A549 (cell line): ENCODE results near the gene CASQ1. TPM values are rescaled to one million over a fixed set of nuclear protein-coding genes. Genes with fewer than 3 reads are reported as not detected.

Experiments used
- ATAC-seq, 2 experiments: fragments of 200-7000 bp in 1 of 2; fragments of >200 bp in 1 of 2; cut with Nextera tagmentation in 1 of 2; cut with Tn5 transposase in 1 of 2; 3 replicates each; pipeline versions ENCODE4 v1.8.0 to v1.9.1; 2018 to 2020; ENCODE audit warnings: mild to moderate bottlenecking in 1 of 2, moderate library complexity in 1 of 2
- CTCF ChIA-PET: fragments of 300-600 bp; sonication (Branson Sonifier 250); formaldehyde crosslinking; extraction: SDS; loops from one replicate; lab custom pipeline; 2021; ENCODE audit warnings: antibody characterized with exemption, inconsistent platforms; lab: Yijun Ruan, JAX
- POLR2A ChIA-PET: fragments of 350-600 bp; formaldehyde crosslinking; extraction: SDS; loops from one replicate; lab custom pipeline; 2021; ENCODE audit warnings: antibody characterized with exemption, inconsistent platforms; lab: Yijun Ruan, JAX
- DNase-seq, 2 experiments: peaks; one replicate each; pipeline versions ENCODE4 v3.0.0 to v3.0.0-alpha.2; 2011 to 2016; ENCODE audit warnings: low read depth in 1 of 2, low spot score in 1 of 2
- FAIRE-seq: peaks from 2 replicates; lab custom pipeline; 2011; peaks lifted over from hg19 to GRCh38; lab: Jason Lieb, UNC
- H3K27ac ChIP-seq, 2 experiments: fragments of >200 bp; sonication (Bioruptor Twin); formaldehyde crosslinking; 3 replicates each; pipeline ENCODE4 v1.5.1; 2016 to 2017
- H3K4me1 ChIP-seq: fragments of >200 bp; sonication (Bioruptor Twin); formaldehyde crosslinking; 3 replicates; pipeline ENCODE4 v1.6.1; 2016
- H3K4me2 ChIP-seq: fragments of >200 bp; sonication (Bioruptor Twin); formaldehyde crosslinking; 3 replicates; pipeline ENCODE4 v1.6.1; 2016
- H3K4me3 ChIP-seq: fragments of >200 bp; sonication (Bioruptor Twin); formaldehyde crosslinking; 3 replicates; pipeline ENCODE4 v1.5.1; 2016
- H3K9me3 ChIP-seq: fragments of >200 bp; sonication (Bioruptor Twin); formaldehyde crosslinking; 3 replicates; pipeline ENCODE4 v1.6.1; 2016
- BCL3 ChIP-seq: fragments of >200 bp; sonication (Bioruptor Twin); formaldehyde crosslinking; IDR thresholded peaks from 3 replicates; pipeline ENCODE4 v1.6.1; 2016
- BHLHE40 ChIP-seq: IDR thresholded peaks from 2 replicates; pipeline ENCODE4 v1.6.1; 2012; ENCODE audit warnings: low read depth, low read length, inconsistent platforms
- CTCF ChIP-seq: fragments of >200 bp; sonication (Bioruptor Twin); formaldehyde crosslinking; IDR thresholded peaks from 3 replicates; pipeline ENCODE4 v1.5.1; 2016
- EHF ChIP-seq: fragments of 250-450 bp; sonication (Bioruptor Pico); IDR thresholded peaks from 2 replicates; pipeline ENCODE4 v1.5.0; 2020; ENCODE audit warnings: mild to moderate bottlenecking
- ELK1 ChIP-seq: fragments of 150-350 bp; IDR thresholded peaks from 2 replicates; pipeline ENCODE4 v1.6.1; 2014; ENCODE audit warnings: low read depth, mild to moderate bottlenecking, low read length
- EP300 ChIP-seq, 2 experiments: fragments of >200 bp; sonication (Bioruptor Twin); formaldehyde crosslinking; IDR thresholded peaks; 2 replicates in 1 of 2; 3 replicates in 1 of 2; pipeline ENCODE4 v1.6.1; 2016 to 2017
- HES2 ChIP-seq: fragments of >200 bp; sonication (Bioruptor Twin); formaldehyde crosslinking; IDR thresholded peaks from 2 replicates; pipeline ENCODE4 v1.6.1; 2016
- HOXB13 ChIP-seq: fragments of 250-450 bp; sonication (Bioruptor Pico); IDR thresholded peaks from 2 replicates; pipeline ENCODE4 v1.5.0; 2020; ENCODE audit warnings: low read depth, mild to moderate bottlenecking, moderate library complexity
- JUN ChIP-seq, 2 experiments: fragments of >200 bp; sonication (Bioruptor Twin); formaldehyde crosslinking; IDR thresholded peaks; 2 replicates in 1 of 2; 3 replicates in 1 of 2; pipeline ENCODE4 v1.6.1; 2016 to 2017
- MAFK ChIP-seq: fragments of 450-650 bp; IDR thresholded peaks from 2 replicates; pipeline ENCODE4 v1.6.1; 2014; ENCODE audit not compliant: partially characterized antibody
- MYC ChIP-seq: IDR thresholded peaks from 2 replicates; pipeline ENCODE4 v1.6.1; 2012; ENCODE audit warnings: mild to moderate bottlenecking, inconsistent platforms, low read length, improper control_type of control experiment, borderline replicate concordance
- PBX3 ChIP-seq: IDR thresholded peaks from 2 replicates; pipeline ENCODE4 v1.6.1; 2012
- PHF8 ChIP-seq: fragments of 200-600 bp; sonication (generic); IDR thresholded peaks from 2 replicates; pipeline ENCODE4 v1.6.1; 2016; ENCODE audit warnings: low read depth, mild to moderate bottlenecking, antibody characterized with exemption, moderate library complexity, borderline replicate concordance
- POLR2A ChIP-seq: IDR thresholded peaks from 2 replicates; pipeline ENCODE4 v1.6.1; 2012; ENCODE audit warnings: mild to moderate bottlenecking, low read length
- RAD21 ChIP-seq, 2 experiments: fragments of >200 bp in 1 of 2; sonication (Bioruptor Twin) in 1 of 2; formaldehyde crosslinking in 1 of 2; IDR thresholded peaks in 1 of 2; conservative IDR thresholded peaks in 1 of 2; 2 replicates in 1 of 2; 3 replicates in 1 of 2; pipeline ENCODE4 v1.6.1; 2012 to 2018; ENCODE audit warnings: inconsistent platforms in 1 of 2
- TP53 ChIP-seq: fragments of 250-450 bp; sonication (Bioruptor Pico); IDR thresholded peaks from 2 replicates; pipeline ENCODE4 v1.5.0; 2021; ENCODE audit warnings: mild to moderate bottlenecking, moderate library complexity
- ZC3H11A ChIP-seq: fragments of 450-650 bp; IDR thresholded peaks from 2 replicates; pipeline ENCODE4 v1.6.1; 2014; ENCODE audit warnings: antibody characterized with exemption, mild to moderate bottlenecking
- ZNF302 ChIP-seq: fragments of 250-450 bp; sonication (Bioruptor Pico); IDR thresholded peaks from 2 replicates; pipeline ENCODE4 v1.9.0; 2021; ENCODE audit warnings: inconsistent platforms, mild to moderate bottlenecking, moderate library complexity
- WGBS: methylation state at CpG from one replicate; pipeline ENCODE4 v1.1.6; 2017; ENCODE audit errors: missing lambda C conversion rate; 5-methylcytosine and 5-hydroxymethylcytosine counted together
- polyA plus RNA-seq, 4 experiments: library from polyadenylated mRNA; depleted of rRNA in 3 of 4; stranded (reverse); fragments of >200 nt; fragmentation: RNase III in 1 of 4; extraction: RNeasy Plus Mini Kit Qiagen cat#74134 plus additional on column Dnase treatment in 1 of 4; gene quantifications; 2 replicates in 3 of 4; 3 replicates in 1 of 4; pipeline ENCODE4 v1.2.3, GENCODE V29; 2011 to 2017

Gene CASQ1
- polyA plus RNA-seq, 2 of the 4 experiments (the other 2 are of a cell fraction) = 0.04 to 0.08 TPM

- Histone ChIP-seq H3K9me3 (no peaks in the 10 kb centered on the region), H3K4me3 (no peak overlapping the region), H3K4me1 (peaks cover 7% of the 10 kb centered on the region; the same call in 1 of the 3 replicates), H3K4me2 (no peak overlapping the region), H3K27ac (no peak overlapping the region)
- DNase-seq = peak in 1 of 2 experiments; percentile 35
- TF ChIP-seq EHF (CRISPR knock-in tag) (no peak), RAD21 (conservative IDR thresholded peaks at IDR 0.05 in 1 of 2, IDR thresholded peaks at IDR 0.05 in 1 of 2) (peak in 1 of 2 experiments; percentile 52; a peak in 3 of 5 replicates), ZC3H11A (no peak), HOXB13 (CRISPR knock-in tag) (no peak), POLR2A (no peak), MYC (no peak), MAFK (no peak), HES2 (no peak), BCL3 (no peak), PBX3 (no peak), JUN (IDR thresholded peaks at IDR 0.05) (no peak), BHLHE40 (no peak), CTCF (0 out of 3 replicates have a peak, but pooled peaks have one; percentile 14), TP53 (CRISPR knock-in tag) (no peak)
- ChIA-PET CTCF (interaction anchor here (0.9 to 7.4 kb wide), 3 partner anchors 9 to 78 kb away, joined by 3 to 40 read pairs (median 3); no protein-coding TSS in a partner anchor), POLR2A (no interaction called here)
- ATAC-seq = peak; percentile 52 to 73; a peak in 5 of 6 replicates
- no peak for FAIRE-seq
- 91% methylated on average over 1 of the region's 1 CpG for WGBS
Observed at GRCh38 chr1:160163615-160164014, 26.8 kb upstream of the CASQ1 start.

- WGBS = 71% methylated on average over 10 of the region's 10 CpGs
- no peaks in the 10 kb centered on the region for H3K9me3 ChIP-seq
- ATAC-seq (no peak), DNase-seq (no peak), FAIRE-seq (no peak)
- H3K27ac ChIP-seq = no peak overlapping the region
- no peak overlapping the region for H3K4me2 ChIP-seq
- no peak for TF ChIP-seq HOXB13 (CRISPR knock-in tag)
- no peak for TF ChIP-seq PHF8
- TF ChIP-seq CTCF = no peak
- TF ChIP-seq ZNF302 = no peak
- TF ChIP-seq EP300 (IDR thresholded peaks at IDR 0.05) = no peak
- TF ChIP-seq ELK1 = no peak
- ChIA-PET CTCF (interaction anchor here (0.9 to 7.4 kb wide), 3 partner anchors 9 to 79 kb away, joined by 3 to 40 read pairs (median 3); no protein-coding TSS in a partner anchor), POLR2A (no interaction called here)
- H3K4me3 ChIP-seq = no peak overlapping the region
- H3K4me1 ChIP-seq = peaks cover 7% of the 10 kb centered on the region; the same call in 1 of the 3 replicates
Observed at GRCh38 chr1:160164121-160164520, 26.3 kb upstream of the CASQ1 start.
